NCI-H82 treated with DMSO at 0.1 percent for 48 hours (cell line): ENCODE data around the gene KIF27.
"Not testable (repeated sequence)": the region's sequence is repeated elsewhere in the genome, so short reads cannot be mapped to it uniquely, and the experiment has no call there.

ENCODE experiments used
- DNase-seq: peaks from one replicate; lab custom pipeline; 2025; ENCODE audit not compliant: unreplicated experiment; lab: John Stamatoyannopoulos, UW

KIF27 gene

GRCh38 chr9:83809213-83809612 is 112.0 kb downstream of the KIF27 start:
- DNase-seq: not testable (repeated sequence)

DNA sequence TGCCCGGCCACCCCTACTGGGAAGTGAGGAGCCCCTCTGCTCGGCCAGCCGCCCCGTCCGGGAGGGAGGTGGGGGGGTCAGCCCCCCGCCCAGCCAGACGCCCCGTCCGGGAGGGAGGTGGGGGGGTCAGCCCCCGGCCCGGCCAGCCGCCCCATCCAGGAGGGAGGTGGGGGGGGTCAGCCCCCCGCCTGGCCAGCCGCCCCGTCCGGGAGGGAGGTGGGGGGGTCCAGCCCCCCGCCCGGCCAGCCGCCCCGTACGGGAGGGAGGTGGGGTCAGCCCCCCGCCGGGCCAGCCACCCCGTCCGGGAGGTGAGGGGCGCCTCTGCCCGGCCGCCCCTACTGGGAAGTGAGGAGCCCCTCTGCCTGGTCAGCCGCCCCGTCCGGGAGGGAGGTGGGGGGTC is 116.8 kb downstream of the KIF27 start:
- DNase-seq: not testable (repeated sequence)

DNA sequence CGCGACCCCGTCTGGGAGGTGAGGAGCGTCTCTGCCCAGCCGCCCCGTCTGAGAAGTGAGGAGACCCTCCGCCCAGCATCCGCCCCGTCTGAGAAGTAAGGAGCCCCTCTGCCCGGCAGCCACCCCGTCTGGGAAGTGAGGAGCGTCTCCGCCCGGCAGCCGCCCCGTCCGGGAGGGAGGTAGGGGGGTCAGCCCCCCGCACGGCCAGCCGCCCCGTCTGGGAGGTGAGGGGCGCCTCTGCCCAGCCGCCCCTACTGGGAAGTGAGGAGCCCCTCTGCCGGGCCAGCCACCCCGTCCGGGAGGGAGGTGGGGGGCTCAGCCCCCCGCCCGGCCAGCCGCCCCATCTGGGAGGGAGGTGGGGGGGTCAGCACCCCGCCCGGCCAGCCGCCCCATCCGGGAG is 117.3 kb downstream of the KIF27 start:
- DNase-seq: not testable (repeated sequence)

DNA sequence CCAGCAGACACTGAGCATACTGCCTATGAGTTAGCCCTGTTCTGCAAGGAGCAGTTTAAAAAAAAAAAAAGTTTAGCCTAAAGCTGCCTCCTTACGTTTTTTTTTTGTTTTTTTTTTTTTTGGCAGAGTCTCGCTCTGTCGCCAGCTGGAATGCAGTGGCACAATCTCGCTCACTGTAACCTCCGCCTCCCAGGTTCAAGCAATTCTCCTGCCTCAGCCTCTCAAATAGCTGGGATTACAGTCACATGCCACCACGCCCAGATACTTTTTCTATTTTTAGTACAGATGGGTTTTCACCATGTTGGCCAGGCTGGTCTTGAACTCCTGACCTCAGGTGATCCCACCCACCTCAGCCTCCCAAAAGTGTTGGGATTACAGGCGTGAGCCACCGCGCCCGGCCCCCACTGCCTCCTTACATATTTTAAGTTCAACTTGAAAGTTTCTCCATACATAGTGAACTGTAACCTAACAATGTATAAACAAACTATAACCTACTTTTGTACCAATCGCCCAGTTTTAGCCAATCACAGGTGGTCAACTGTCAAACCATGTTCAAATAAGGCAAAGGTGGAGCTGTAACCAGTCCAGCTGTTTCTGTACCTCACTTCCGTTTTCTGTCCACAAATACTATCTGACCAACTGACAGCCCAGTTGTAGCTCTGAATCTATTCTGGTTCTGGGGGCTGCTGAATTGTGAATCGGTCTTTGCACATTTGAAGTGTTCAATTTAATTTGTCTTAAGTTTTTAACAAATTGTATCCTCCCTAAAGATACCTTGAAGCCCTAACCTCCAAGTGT is 120.8 kb downstream of the KIF27 start:
- DNase-seq: no peak

GRCh38 chr9:83794051-83794450 is 127.2 kb downstream of the KIF27 start:
- no peak for DNase-seq

DNA sequence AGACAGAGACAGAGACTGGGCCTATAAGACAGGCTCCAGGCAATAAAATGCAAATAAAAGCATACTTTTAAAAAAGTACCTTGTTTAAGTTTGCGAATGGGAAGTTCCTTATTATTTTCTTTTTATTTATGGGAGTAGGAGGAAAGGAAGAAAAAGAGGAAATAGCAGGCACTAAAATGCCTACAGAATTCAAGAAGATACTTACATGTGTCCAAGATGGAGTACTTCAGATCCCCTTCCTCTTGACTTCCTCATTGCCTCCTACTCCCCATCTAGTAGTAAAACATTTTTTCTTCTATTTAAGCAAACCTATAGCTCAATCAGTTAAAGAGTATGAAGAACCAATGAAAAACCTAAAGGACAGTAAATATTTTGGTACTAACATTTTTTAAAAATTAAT is 128.5 kb downstream of the KIF27 start:
- DNase-seq: no peak
